BE2C (cell line): ENCODE measurements around the gene ALKBH6.
"Not testable (repeated sequence)": the region's sequence is repeated elsewhere in the genome, so short reads cannot be mapped to it uniquely, and the experiment has no call there.

ENCODE experiments used
- DNase-seq: peaks from one replicate; pipeline ENCODE4 v3.0.0-alpha.2; 2020
- H3K27me3 ChIP-seq: fragments of 250-450 bp; sonication (Bioruptor Pico); 2 replicates; pipeline ENCODE4 v1.5.1; 2020; ENCODE audit warnings: mild to moderate bottlenecking
- H3K36me3 ChIP-seq: fragments of 250-450 bp; sonication (Bioruptor Pico); 2 replicates; pipeline ENCODE4 v1.5.1; 2020; ENCODE audit warnings: mild to moderate bottlenecking
- H3K4me1 ChIP-seq: fragments of 250-450 bp; sonication (Bioruptor Pico); 2 replicates; pipeline ENCODE4 v1.5.1; 2020
- H3K4me3 ChIP-seq: 2 replicates; pipeline ENCODE4 v1.5.1; 2011; ENCODE audit warnings: low read depth, low read length
- H3K9me3 ChIP-seq: fragments of 250-450 bp; sonication (Bioruptor Pico); 2 replicates; pipeline ENCODE4 v1.5.1; 2020
- TF ChIP-seq, protein P1 (sequence below): IDR thresholded peaks from 2 replicates; pipeline ENCODE4 v1.5.1; 2012; ENCODE audit warnings: mild to moderate bottlenecking, low read depth, low read length

Gene ALKBH6

DNA sequence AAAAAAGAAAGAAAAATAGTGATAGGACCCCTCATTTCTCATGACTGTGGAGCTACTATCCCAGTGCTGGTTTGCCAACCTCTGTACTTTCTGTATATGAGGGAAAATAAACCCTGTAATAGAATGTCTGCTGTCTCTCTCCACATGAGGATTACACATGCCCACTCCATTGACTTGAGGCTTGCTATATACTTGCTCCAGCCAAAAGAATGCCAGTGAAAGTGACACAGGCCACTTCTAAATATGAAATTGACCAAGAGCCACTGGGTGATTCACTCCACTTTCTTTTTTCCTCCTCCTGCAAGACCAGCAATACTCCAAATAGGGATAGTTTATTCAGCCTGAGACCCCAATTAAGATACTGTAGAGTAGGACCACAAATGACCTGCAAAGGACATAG is 33.8 kb upstream of the ALKBH6 start:
- DNase-seq: no peak
- Histone ChIP-seq H3K4me1 (no peaks in the 10 kb centered on the region), H3K4me3 (no peak overlapping the region), H3K36me3 (no peaks in the 10 kb centered on the region; the same call in 1 of the 2 replicates), H3K27me3 (no peaks in the 10 kb centered on the region), H3K9me3 (no peaks in the 10 kb centered on the region)
- TF ChIP-seq, protein P1, sequence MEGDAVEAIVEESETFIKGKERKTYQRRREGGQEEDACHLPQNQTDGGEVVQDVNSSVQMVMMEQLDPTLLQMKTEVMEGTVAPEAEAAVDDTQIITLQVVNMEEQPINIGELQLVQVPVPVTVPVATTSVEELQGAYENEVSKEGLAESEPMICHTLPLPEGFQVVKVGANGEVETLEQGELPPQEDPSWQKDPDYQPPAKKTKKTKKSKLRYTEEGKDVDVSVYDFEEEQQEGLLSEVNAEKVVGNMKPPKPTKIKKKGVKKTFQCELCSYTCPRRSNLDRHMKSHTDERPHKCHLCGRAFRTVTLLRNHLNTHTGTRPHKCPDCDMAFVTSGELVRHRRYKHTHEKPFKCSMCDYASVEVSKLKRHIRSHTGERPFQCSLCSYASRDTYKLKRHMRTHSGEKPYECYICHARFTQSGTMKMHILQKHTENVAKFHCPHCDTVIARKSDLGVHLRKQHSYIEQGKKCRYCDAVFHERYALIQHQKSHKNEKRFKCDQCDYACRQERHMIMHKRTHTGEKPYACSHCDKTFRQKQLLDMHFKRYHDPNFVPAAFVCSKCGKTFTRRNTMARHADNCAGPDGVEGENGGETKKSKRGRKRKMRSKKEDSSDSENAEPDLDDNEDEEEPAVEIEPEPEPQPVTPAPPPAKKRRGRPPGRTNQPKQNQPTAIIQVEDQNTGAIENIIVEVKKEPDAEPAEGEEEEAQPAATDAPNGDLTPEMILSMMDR: no peak

DNA sequence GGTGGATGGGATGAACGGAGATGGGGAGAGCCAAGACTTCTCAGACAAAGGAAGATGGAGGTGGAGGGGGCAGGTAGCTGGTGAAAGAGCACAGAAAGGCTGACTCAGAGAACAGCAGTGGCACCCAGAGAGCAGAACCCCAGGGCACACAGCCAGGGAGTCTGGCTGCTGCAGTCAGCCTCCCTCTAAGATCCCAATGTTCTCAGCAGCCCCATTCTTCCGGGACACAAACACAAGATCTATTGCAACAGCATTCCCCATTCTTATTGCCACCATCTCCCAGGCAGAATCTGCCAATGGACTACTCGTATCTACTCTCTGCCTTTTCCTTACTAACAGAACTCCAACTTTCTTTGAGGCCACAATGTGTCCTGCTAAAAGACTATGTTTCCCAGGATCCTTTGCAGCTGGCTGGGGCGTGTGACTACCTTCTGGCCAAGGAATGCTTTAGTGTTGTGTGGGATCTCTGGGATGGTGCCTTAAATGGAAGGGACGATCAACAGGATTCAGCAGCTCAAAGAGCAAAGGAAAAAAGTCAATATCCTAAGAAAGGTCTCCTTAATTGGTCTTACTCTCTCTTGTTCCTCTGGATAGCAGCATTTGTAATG is 32.5 kb upstream of the ALKBH6 start:
- no peak for DNase-seq
- Histone ChIP-seq H3K9me3 (no peaks in the 10 kb centered on the region), H3K36me3 (no peaks in the 10 kb centered on the region; the same call in 1 of the 2 replicates), H3K4me1 (no peaks in the 10 kb centered on the region), H3K4me3 (no peak overlapping the region), H3K27me3 (no peaks in the 10 kb centered on the region)
- TF ChIP-seq, protein P1: no peak

DNA sequence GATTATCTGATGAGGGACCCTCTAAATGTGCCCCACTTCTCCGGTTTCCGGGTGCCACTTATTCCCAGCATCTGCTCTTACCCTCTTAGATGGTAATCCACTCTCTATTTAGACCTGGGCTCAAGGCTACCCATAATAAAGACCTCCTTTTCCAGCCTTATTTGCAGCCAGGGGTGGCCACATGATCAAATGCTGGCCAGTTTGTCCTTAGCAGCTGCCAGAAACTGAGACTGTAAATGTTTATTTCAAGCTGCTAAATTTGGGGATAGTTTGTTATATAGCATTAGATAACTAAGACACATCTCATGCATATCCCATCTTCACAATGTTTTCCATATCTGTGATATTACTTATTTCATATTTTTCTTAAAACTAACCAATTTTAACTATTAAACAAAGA is 29.9 kb upstream of the ALKBH6 start:
- Histone ChIP-seq H3K4me3 (no peak overlapping the region), H3K4me1 (no peaks in the 10 kb centered on the region), H3K27me3 (no peaks in the 10 kb centered on the region), H3K36me3 (peaks cover 2% of the 10 kb centered on the region; the same call in 1 of the 2 replicates), H3K9me3 (no peaks in the 10 kb centered on the region)
- DNase-seq: no peak
- TF ChIP-seq, protein P1: no peak

DNA sequence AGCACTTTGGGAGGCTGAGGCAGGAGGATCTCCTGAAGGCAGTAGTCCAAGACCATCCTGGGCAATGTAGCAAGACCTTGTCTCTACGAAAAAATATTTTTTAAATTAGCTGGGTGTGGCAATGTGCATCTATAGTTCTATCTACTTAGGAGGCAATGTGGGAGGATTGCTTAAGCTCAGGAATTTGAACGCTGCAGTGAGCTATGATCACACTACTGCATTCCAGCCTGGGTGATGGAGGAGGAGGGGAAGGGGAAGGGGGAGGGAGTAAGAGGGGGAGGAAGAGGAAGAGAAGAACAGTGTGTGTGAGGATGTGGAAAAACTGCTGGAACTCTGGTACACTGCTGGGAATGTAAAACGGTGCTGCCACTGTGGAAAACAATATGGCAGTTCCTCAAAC is 27.8 kb upstream of the ALKBH6 start:
- Histone ChIP-seq H3K36me3 (peaks cover 2% of the 10 kb centered on the region; the same call in 1 of the 2 replicates), H3K9me3 (no peaks in the 10 kb centered on the region), H3K27me3 (no peaks in the 10 kb centered on the region), H3K4me3 (no peak overlapping the region), H3K4me1 (no peaks in the 10 kb centered on the region)
- TF ChIP-seq, protein P1: no peak
- no peak for DNase-seq

DNA sequence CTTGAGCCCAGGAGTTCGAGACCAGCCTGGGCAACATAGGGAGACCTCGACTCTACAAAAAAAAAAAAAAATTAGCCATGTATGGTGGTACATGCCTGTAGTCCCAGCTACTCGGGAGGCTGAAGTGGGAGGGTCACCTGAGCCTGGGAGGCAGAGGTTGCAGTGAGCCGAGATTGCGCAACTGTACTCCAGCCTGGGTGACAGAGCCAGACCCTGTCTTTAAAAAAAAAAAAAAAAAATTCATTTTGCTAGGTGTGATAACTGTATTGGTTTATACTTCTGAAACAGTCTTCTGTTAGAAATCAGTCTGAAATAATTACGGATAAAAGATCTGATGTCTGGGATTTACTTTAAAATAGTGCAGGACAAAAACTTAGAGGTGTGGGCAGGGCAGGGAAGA is 27.1 kb upstream of the ALKBH6 start:
- not testable (repeated sequence) for DNase-seq, H3K4me1 ChIP-seq, H3K36me3 ChIP-seq, H3K27me3 ChIP-seq, H3K9me3 ChIP-seq, H3K4me3 ChIP-seq

DNA sequence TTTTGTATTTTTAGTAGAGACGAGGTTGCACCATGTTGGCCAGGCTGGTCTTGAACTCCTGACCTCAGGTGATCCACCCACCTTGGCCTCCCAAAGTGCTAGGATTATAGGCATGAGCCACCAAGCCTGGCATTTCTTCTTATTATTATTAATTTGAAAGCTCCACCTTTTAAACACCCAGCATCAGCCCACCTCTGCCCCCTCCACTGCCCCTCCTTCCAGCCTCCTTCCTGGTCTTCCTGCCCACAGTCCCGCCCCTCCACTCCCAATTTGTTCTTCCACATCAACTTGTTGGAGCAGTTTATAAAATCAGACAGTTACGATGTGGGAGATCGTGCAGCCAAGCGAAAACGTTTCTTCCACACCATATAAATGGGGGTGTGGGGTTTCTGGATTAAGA is 26.5 kb upstream of the ALKBH6 start:
- no peaks in the 10 kb centered on the region for H3K27me3 ChIP-seq
- H3K4me1 ChIP-seq: peaks cover 3% of the 10 kb centered on the region; the same call in 1 of the 2 replicates
- TF ChIP-seq, protein P1: no peak
- H3K36me3 ChIP-seq: 0 out of 2 replicates have a peak, but pooled peaks cover 2% of the 10 kb centered on the region
- H3K4me3 ChIP-seq: no peak overlapping the region
- DNase-seq: no peak
- no peaks in the 10 kb centered on the region for H3K9me3 ChIP-seq
